Natural killer cell treated with Interleukin-12 subunit alpha and Interleukin-12 subunit beta and Interleukin-15 and Interleukin-18, amount 100 ng/mL, for 72 hours (primary cell): ENCODE results near the gene FOXJ3. TPM values are rescaled to one million over a fixed set of nuclear protein-coding genes. Genes with fewer than 3 reads are reported as not detected.
A peak's percentile ranks its signal among the peaks of the same experiment; 100 is the strongest.

Source experiments
- ATAC-seq, 2 donors: fragments of 150-1000 bp; cut with Tn5 transposase in 1 of 2; sonication (Bioruptor Pico), chemical (Tn5 transposase) in 1 of 2; 2 replicates each; pipeline ENCODE4 v1.10.0; 2021
- DNase-seq: peaks from one replicate; pipeline ENCODE4 v3.0.0; 2022; ENCODE audit warnings: low spot score
- H3K27ac Mint-ChIP-seq, 2 donors: 1 replicate in 1 of 2; 2 replicates in 1 of 2; pipeline ENCODE4 v1.8.0; 2022; ENCODE audit warnings: mixed read lengths in 2 of 2, mild to moderate bottlenecking in 1 of 2, moderate library complexity in 1 of 2
- H3K27me3 Mint-ChIP-seq, 2 donors: 1 replicate in 1 of 2; 2 replicates in 1 of 2; pipeline ENCODE4 v1.8.0; 2022; ENCODE audit warnings: mixed read lengths in 2 of 2
- H3K36me3 Mint-ChIP-seq: one replicate; pipeline ENCODE4 v1.8.0; 2022; ENCODE audit warnings: mixed read lengths
- H3K4me1 Mint-ChIP-seq, 2 donors: 1 replicate in 1 of 2; 2 replicates in 1 of 2; pipeline ENCODE4 v1.8.0; 2022; ENCODE audit warnings: low read depth in 2 of 2, mixed read lengths in 2 of 2, mild to moderate bottlenecking in 1 of 2
- H3K4me3 Mint-ChIP-seq: one replicate; pipeline ENCODE4 v1.8.0; 2022; ENCODE audit warnings: mixed read lengths
- H3K9me3 Mint-ChIP-seq: 2 replicates; pipeline ENCODE4 v1.8.0; 2022; ENCODE audit warnings: mixed read lengths
- total RNA-seq, 2 donors: library from RNA; stranded (reverse); gene quantifications; one replicate each; pipeline ENCODE4 v1.2.3, GENCODE V29; 2022

FOXJ3 gene
- total RNA-seq, 2 donors from 2014 or later: 57.9 to 69.9 TPM

- H3K4me1 Mint-ChIP-seq: peaks cover 41 to 54% of the 10 kb centered on the region in 2 donors
- no peak overlapping the region for H3K4me3 Mint-ChIP-seq
Measured at GRCh38 chr1:42279055-42279454, 56.0 kb downstream of the FOXJ3 start.

GRCh38 chr1:42272920-42273319 lies 62.1 kb downstream of the FOXJ3 start:
- Mint-ChIP-seq H3K9me3 (no peaks in the 10 kb centered on the region), H3K27ac (no peak overlapping the region), H3K27me3 (no peaks in the 10 kb centered on the region), H3K4me3 (no peak overlapping the region), H3K4me1 (peaks cover 21 to 28% of the 10 kb centered on the region in 2 donors), H3K36me3 (peaks cover under 1% of the 10 kb centered on the region)
- DNase-seq (no peak), ATAC-seq (no peak)

More at GRCh38 chr1:42279055-42279454, 56.0 kb downstream of the FOXJ3 start:
- Mint-ChIP-seq H3K27me3 (no peaks in the 10 kb centered on the region), H3K36me3 (peaks cover 8% of the 10 kb centered on the region), H3K27ac (no peak overlapping the region), H3K9me3 (no peaks in the 10 kb centered on the region)
- ATAC-seq: no peak
- no peak for DNase-seq

- DNase-seq (no peak), ATAC-seq (no peak)
- H3K9me3 Mint-ChIP-seq: no peaks in the 10 kb centered on the region
- H3K4me1 Mint-ChIP-seq: peaks cover 34 to 37% of the 10 kb centered on the region in 2 donors
- no peak overlapping the region for H3K4me3 Mint-ChIP-seq
- peaks cover 4% of the 10 kb centered on the region for H3K36me3 Mint-ChIP-seq
- H3K27ac Mint-ChIP-seq: no peak overlapping the region
- no peaks in the 10 kb centered on the region for H3K27me3 Mint-ChIP-seq
Measured at GRCh38 chr1:42267904-42268303, 67.1 kb downstream of the FOXJ3 start.

GRCh38 chr1:42266253-42267135 lies 68.5 kb downstream of the FOXJ3 start:
- peaks cover 31 to 35% of the 10 kb centered on the region in 2 donors for H3K4me1 Mint-ChIP-seq
- ATAC-seq (no peak), DNase-seq (no peak)
- H3K4me3 Mint-ChIP-seq: no peak overlapping the region
- peak overlapping the region in 1 of 2 donors; percentile 12 for H3K27ac Mint-ChIP-seq
- H3K36me3 Mint-ChIP-seq: peaks cover 4% of the 10 kb centered on the region
- H3K9me3 Mint-ChIP-seq: no peaks in the 10 kb centered on the region
- H3K27me3 Mint-ChIP-seq: no peaks in the 10 kb centered on the region

- Mint-ChIP-seq H3K36me3 (peaks cover 4% of the 10 kb centered on the region), H3K27me3 (no peaks in the 10 kb centered on the region), H3K9me3 (no peaks in the 10 kb centered on the region), H3K27ac (no peak overlapping the region), H3K4me3 (no peak overlapping the region), H3K4me1 (peaks cover 27 to 28% of the 10 kb centered on the region in 2 donors)
- ATAC-seq: no peak
- DNase-seq: no peak
Measured at GRCh38 chr1:42264511-42265190, 70.4 kb downstream of the FOXJ3 start.

GRCh38 chr1:42263019-42263418 lies 72.0 kb downstream of the FOXJ3 start:
- no peaks in the 10 kb centered on the region for H3K27me3 Mint-ChIP-seq
- no peak overlapping the region for H3K27ac Mint-ChIP-seq
- no peak for ATAC-seq
- H3K36me3 Mint-ChIP-seq: peaks cover 4% of the 10 kb centered on the region
- H3K4me3 Mint-ChIP-seq: no peak overlapping the region
- DNase-seq: no peak
- H3K9me3 Mint-ChIP-seq: no peaks in the 10 kb centered on the region
- peaks cover 26% of the 10 kb centered on the region in 2 donors for H3K4me1 Mint-ChIP-seq

GRCh38 chr1:42260376-42261070 lies 74.5 kb downstream of the FOXJ3 start:
- ATAC-seq (no peak), DNase-seq (no peak)
- H3K4me3 Mint-ChIP-seq: no peak overlapping the region
- H3K4me1 Mint-ChIP-seq: peaks cover 13 to 22% of the 10 kb centered on the region in 2 donors
- no peaks in the 10 kb centered on the region for H3K9me3 Mint-ChIP-seq
- H3K27ac Mint-ChIP-seq: no peak overlapping the region
- no peaks in the 10 kb centered on the region for H3K27me3 Mint-ChIP-seq
- H3K36me3 Mint-ChIP-seq: peaks cover 4% of the 10 kb centered on the region

GRCh38 chr1:42259739-42260064 lies 75.3 kb downstream of the FOXJ3 start:
- Mint-ChIP-seq H3K4me3 (no peak overlapping the region), H3K36me3 (peaks cover 9% of the 10 kb centered on the region), H3K4me1 (peaks cover 19 to 30% of the 10 kb centered on the region in 2 donors), H3K27me3 (no peaks in the 10 kb centered on the region), H3K9me3 (no peaks in the 10 kb centered on the region), H3K27ac (no peak overlapping the region)
- DNase-seq (no peak), ATAC-seq (no peak)

GRCh38 chr1:42259059-42259738 lies 75.8 kb downstream of the FOXJ3 start:
- Mint-ChIP-seq H3K4me3 (no peak overlapping the region), H3K9me3 (no peaks in the 10 kb centered on the region), H3K36me3 (peaks cover 4% of the 10 kb centered on the region), H3K27me3 (no peaks in the 10 kb centered on the region), H3K4me1 (peaks cover 19 to 30% of the 10 kb centered on the region in 2 donors), H3K27ac (no peak overlapping the region)
- DNase-seq (no peak), ATAC-seq (no peak)

- no peaks in the 10 kb centered on the region for H3K27me3 Mint-ChIP-seq
- H3K4me3 Mint-ChIP-seq: no peak overlapping the region
- DNase-seq: no peak
- no peak for ATAC-seq
- no peak overlapping the region for H3K27ac Mint-ChIP-seq
- H3K9me3 Mint-ChIP-seq: no peaks in the 10 kb centered on the region
- peaks cover 4% of the 10 kb centered on the region for H3K36me3 Mint-ChIP-seq
- peaks cover 19 to 30% of the 10 kb centered on the region in 2 donors for H3K4me1 Mint-ChIP-seq
Measured at GRCh38 chr1:42258218-42258617, 76.8 kb downstream of the FOXJ3 start.

GRCh38 chr1:42251042-42251441 lies 84.0 kb downstream of the FOXJ3 start:
- Mint-ChIP-seq H3K4me1 (peaks cover 28 to 29% of the 10 kb centered on the region in 2 donors), H3K27me3 (no peaks in the 10 kb centered on the region), H3K4me3 (no peak overlapping the region), H3K27ac (no peak overlapping the region), H3K36me3 (peaks cover 14% of the 10 kb centered on the region), H3K9me3 (no peaks in the 10 kb centered on the region)
- ATAC-seq: no peak
- no peak for DNase-seq

- peaks cover 13% of the 10 kb centered on the region for H3K36me3 Mint-ChIP-seq
- peaks cover 34 to 35% of the 10 kb centered on the region in 2 donors for H3K4me1 Mint-ChIP-seq
- no peak overlapping the region for H3K4me3 Mint-ChIP-seq
- H3K27me3 Mint-ChIP-seq: no peaks in the 10 kb centered on the region
- H3K9me3 Mint-ChIP-seq: no peaks in the 10 kb centered on the region
- DNase-seq: no peak
- ATAC-seq: no peak
- H3K27ac Mint-ChIP-seq: no peak overlapping the region
Measured at GRCh38 chr1:42250164-42250563, 84.9 kb downstream of the FOXJ3 start.

GRCh38 chr1:42240966-42241755 lies 93.9 kb downstream of the FOXJ3 start:
- Mint-ChIP-seq H3K27ac (peak overlapping the region in 1 of 2 donors; percentile 50), H3K9me3 (peaks cover 20% of the 10 kb centered on the region)
- DNase-seq: no peak

More at GRCh38 chr1:42240966-42241755, 93.9 kb downstream of the FOXJ3 start:
- H3K27me3 Mint-ChIP-seq: no peaks in the 10 kb centered on the region
- H3K36me3 Mint-ChIP-seq: peaks cover 31% of the 10 kb centered on the region
- ATAC-seq: no peak
- H3K4me1 Mint-ChIP-seq: peaks cover 43 to 58% of the 10 kb centered on the region in 2 donors
- H3K4me3 Mint-ChIP-seq: peak overlapping the region; percentile 28
